OCI-LY7 (cell line): ENCODE results near the gene SIAH1.

Experiments used
- EZH2phosphoT487 ChIP-seq: fragments of 200-600 bp; sonication (generic); IDR thresholded peaks from 2 replicates; pipeline ENCODE4 v1.6.1; 2018; ENCODE audit warnings: low read depth, borderline replicate concordance, mild to moderate bottlenecking, mixed run types, antibody characterized with exemption, low read length, moderate library complexity, mixed read lengths
- TF ChIP-seq, protein P1 (sequence below): fragments of 200-600 bp; sonication (generic); conservative IDR thresholded peaks from 2 replicates; pipeline ENCODE4 v1.5.1; 2014; ENCODE audit warnings: mild to moderate bottlenecking, antibody characterized with exemption, low read length, moderate library complexity, mixed read lengths

DNA sequence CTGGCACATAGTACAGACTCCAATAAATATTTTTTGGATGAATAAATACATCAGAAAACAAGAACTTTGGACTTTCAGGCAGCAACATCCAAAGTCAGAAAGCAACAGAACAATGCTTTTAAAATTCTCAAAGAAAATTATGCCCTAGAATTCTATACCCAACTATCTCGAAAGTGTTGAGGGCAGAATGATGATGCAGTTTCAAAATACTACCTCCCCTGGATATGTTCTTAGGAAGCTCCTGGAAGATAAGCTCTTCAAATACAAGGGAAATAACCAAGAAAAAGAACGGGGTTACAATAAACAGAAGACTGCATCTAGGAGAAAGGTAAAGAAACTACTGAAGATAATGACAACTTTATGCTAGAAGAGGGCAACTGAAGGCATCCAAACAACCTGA lies 11.0 kb downstream of the SIAH1 start:
- TF ChIP-seq, protein P1, sequence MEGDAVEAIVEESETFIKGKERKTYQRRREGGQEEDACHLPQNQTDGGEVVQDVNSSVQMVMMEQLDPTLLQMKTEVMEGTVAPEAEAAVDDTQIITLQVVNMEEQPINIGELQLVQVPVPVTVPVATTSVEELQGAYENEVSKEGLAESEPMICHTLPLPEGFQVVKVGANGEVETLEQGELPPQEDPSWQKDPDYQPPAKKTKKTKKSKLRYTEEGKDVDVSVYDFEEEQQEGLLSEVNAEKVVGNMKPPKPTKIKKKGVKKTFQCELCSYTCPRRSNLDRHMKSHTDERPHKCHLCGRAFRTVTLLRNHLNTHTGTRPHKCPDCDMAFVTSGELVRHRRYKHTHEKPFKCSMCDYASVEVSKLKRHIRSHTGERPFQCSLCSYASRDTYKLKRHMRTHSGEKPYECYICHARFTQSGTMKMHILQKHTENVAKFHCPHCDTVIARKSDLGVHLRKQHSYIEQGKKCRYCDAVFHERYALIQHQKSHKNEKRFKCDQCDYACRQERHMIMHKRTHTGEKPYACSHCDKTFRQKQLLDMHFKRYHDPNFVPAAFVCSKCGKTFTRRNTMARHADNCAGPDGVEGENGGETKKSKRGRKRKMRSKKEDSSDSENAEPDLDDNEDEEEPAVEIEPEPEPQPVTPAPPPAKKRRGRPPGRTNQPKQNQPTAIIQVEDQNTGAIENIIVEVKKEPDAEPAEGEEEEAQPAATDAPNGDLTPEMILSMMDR, result no peak
- TF ChIP-seq EZH2phosphoT487, result no peak
